Islet of Langerhans (tissue), 1 donor: Measurements from ENCODE around the gene PDE4C.

Experiments
- FAIRE-seq: peaks from one replicate; lab custom pipeline; 2011; peaks lifted over from hg19 to GRCh38; lab: Jason Lieb, UNC

Gene PDE4C

DNA sequence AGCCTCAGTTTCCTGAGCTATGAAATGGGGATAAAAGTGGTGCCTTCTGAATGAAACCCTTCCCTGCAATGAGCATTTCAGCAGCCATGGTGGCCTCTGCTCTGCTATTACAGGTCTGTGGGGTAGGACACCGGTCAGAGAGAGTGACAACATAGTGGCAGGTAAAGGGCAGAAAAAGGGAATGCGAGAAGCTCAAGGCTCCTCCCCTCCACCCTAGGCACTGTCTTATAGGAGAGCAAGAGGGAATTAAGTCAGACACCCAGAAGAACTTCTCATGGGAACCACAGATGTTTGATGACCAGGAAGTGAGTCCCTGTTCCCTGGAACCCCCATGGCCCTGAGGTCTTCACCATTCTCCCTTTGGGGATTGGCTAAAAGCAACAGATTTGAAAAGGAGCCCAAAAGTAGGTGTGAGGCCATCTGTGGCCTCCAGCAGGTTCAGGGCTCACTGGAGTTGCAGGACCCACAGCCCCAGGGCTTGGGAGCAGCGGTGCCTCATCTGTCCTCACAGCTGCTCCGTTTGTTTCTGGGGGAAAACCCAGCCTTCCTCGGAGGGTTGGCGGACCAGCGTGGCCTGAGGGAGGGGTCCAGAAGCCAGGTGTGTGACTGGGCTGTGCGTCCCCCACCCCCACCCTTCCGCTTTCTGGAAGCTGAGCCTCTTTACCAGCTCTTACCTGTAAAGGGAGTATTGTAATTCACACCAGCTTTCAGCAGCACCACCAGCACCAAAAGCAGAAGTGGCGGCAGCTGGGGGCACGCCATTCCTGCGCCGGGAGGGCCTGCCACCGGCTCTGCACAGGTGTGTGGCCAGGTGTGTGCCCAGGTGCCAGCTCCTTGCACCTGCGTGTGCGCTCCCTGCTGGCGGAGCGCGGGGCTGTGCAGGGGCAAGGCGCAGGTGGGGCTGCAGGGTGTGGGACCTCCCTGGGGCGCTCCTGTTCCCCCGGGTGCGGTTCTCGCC is 28.6 kb upstream of the PDE4C start:
- no peak for FAIRE-seq

DNA sequence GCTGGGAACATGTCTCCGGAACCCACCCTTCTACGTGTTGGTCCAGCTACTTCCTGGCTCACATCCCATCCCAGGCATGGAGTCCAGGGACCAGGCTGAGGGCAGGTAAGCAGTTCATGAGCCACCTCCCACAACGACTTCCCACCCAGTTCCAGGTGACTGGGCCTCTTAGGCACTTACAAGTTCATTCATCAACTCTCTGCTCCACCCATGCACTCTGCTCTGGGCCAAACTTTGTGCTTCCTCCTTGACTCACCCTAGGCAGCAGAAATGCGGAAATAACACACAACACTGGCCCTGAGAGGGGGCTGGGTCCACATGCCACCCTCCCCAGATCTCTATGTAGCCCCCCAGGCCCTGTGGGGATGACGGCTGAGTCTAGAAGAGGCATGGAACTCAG is 27.5 kb upstream of the PDE4C start:
- FAIRE-seq = no peak

DNA sequence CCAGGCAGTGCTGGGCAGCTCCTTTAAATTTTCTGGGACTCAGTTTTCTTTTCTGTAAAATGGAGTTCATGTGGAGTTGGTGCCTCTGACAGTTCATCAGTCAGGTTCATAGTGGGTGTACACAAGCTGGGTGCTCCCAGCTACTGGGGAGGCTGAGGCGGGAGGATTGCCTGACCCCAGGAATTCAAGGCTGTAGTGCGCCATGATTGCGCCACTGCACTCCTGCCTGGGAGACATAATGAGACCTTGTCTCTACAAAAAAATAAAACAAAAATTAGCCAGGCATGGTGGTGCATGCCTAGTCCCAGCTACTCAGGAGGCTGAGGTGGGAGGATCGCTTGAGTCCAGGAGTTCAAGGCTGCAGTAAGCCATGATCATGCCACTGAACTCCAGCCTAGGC is 26.9 kb upstream of the PDE4C start:
- FAIRE-seq = no peak

DNA sequence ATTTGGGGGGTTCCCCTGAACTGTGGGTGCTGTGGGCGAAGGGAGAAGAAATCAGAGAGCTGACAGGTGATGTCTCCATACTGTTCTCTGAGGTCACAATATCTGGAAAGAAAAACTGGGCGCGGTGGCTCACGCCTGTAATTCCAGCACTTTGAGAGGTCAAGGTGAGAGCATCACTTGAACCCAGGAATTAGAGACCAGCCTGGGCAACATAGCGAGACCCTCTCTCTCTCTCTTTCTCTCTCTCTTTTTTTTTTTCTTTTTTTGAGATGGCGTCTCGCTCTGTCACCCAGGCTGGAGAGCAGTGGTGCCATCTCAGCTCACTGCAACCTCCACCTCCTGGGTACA is 26.1 kb upstream of the PDE4C start:
- no peak for FAIRE-seq

DNA sequence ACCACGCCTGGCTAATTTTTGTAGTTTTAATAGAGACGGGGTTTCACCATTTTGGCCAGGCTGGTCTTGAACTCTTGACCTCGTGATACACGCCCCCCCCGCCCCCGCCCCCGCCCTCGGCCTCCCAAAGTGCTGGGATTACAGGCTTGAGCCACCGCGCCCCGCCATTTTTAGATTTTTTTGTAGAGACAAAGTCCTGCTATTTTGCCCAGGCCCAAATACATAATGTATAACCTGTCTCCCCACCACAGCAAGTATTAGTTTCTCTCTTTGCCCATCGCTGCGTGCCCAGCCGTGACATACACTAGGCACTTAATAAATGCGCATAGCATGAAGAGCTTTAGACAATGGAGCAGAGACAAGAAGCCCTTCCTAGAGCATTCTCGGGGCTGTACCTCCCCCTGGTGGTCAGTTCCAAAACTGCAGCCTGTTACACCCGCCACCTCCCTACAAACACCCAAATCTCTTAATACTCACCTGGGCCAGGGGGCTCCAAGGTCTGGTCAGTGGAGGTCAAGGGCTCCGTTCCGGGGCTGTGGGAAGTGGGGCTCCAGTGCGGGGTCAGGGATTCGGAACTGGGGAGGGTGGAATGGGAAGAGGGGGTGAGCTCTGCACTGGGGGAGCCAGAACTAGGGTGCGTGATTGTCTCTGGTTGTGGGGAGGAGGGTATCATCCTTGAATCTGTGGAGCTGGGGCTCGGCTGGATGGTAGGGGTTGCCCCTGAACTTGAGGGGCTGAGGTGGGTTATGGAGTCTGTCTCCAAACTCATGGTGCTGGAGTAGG is 25.5 kb upstream of the PDE4C start:
- FAIRE-seq = peak; percentile 86

DNA sequence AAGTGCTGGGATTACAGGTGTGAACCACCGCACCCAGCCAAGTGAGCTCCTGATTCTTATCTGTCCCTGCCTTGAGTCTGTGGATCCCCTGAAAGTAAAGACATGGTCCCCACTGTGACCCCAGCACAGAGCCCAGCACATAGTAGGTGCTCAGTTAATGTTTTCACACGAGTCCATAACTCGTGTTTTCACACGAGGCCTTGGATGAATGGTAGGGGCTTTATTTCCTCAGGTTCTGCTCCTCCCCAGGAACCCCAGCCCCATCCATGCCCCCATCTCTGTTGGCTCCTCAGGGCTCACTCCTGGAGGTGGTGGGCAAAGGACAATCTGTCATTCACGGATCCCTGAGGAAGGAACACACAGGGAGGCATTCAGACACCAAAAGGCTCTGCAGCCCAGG is 23.6 kb upstream of the PDE4C start:
- FAIRE-seq = no peak

DNA sequence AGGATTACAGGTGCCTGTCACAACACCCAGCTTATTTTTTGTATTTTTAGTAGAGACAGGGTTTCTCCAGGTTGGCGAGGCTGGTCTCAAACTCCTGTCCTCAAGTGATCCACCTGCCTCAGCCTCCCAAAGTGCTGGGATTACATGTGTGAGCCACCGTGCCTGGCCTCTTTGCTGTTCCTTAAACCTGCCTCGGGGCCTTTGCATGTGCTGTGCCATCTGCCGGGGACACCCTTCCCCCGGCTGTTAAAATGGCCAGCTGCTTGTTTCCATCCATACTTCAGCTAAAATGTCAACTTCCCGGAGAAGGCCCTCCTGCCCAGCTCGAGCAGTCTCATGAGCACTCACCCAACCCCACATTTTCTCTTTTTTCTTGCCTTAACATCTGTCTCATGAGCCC is 19.1 kb upstream of the PDE4C start:
- FAIRE-seq = no peak

DNA sequence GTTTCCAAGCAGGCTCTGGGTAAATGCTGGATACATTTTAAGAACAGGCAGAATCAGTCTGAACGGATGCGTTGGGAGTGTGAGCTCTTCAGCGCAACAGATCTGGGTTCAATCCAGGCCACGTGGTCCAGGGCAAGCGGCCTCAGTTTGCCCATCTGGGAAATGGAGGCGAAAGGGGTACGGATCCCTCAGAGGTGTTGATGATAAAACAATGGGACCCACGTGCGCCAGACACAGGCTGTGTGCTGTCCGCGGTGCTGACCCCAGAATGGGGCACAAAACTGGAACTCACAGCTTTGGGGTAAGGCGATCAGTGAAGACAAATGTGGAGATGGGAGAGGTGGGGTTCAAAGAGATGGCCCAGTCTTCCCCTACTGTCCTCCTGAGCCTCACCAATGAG is 13.1 kb upstream of the PDE4C start:
- FAIRE-seq = no peak

DNA sequence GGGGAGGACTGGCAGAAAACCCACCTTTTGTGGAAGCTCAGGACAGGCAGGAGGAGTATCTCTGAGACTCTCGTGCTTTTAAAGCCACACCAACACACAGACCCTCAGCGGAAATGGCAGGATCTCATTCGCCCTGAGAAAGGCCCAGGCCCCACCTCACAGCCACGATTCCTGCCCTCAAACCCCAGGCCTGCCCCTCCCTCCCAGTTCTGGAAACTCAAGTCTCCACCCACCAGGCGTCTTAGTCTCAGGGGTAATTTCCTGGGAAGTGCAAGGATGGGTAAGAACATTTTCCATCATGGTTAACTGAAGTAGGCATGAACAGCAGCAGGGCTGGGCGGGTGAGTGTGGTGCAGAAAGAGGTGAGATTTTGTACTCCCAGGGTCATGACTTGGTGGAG is 8.0 kb upstream of the PDE4C start:
- FAIRE-seq = no peak

DNA sequence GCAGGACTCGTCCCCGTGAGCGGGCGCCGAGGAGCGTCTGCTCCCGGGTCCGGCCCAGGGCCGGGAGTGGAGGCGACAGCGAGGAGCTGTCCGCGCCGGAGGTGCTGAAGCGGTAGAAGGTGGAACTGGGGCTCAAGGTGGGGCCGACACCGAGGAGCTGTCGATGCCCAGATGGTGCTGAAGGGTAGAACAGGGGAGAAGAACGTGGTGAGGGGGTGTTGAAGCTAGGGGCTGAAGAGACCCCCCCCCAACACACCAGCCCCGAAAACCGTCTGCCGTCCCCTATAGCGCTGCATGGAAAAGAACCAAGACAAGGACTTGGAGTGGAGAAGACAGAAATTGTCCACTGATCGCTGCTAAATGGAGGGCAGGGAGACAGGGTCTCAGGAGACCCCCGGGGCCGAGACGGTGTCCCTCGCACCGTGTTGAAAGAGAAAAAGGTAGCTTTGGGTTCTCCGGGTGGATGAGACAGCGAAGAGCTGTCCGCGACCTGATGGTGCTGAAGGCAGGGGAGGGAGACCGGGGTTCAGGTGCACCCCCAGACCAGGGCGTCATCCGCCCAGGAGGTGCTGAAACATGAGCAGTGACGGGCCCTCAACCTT is 7.1 kb upstream of the PDE4C start:
- FAIRE-seq = no peak

DNA sequence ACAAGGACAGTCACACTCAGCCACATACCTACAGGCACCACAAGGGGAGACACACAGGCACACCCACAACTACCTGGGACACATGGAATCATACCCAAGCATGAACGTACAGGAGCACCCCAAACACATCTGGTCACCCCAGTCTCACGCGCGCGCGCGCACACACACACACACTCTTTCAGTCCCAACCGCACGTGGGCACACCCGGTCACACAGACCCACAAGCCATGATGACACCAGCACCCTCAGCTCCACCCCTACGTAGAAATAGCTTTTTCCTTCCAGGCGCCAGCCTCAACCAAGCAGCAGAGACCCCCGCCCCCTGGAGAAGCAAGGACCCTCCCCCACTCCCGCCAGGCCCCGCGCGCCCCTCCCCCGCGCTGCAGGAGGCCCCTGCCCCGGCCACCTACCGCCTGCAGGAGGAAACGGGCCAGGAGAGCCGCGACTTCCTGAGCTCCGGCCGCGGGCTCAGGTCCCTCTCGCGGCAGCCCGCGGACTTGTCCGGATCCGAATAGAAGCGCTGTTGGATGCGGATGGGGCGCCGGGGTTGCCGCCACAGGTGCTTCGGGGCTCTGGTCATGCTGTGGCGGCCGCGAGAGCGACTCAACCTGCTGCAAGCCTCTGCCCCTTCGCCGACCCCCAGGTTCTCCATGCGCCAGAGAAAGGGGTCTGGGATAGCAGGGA is 6.4 kb upstream of the PDE4C start:
- FAIRE-seq = no peak

DNA sequence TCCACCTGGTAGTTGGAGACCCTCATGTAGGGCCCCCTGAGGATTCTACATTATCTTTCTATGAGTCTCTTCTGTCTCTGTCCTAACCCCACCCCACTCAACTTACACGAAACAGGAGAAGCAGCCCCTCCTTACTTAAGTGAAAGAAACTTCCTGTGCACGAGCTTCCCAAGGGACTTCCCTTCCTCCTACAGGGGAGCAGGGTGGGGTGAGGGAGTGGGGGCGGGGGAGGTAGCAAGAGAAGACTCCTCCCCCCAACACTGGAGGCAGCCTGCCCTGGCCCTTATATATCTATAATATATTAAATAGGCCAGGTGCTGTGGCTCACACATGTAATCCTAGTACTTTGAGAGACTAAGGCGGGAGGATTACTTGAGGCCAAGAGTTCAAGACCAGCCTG is 5.5 kb upstream of the PDE4C start:
- no peak for FAIRE-seq

DNA sequence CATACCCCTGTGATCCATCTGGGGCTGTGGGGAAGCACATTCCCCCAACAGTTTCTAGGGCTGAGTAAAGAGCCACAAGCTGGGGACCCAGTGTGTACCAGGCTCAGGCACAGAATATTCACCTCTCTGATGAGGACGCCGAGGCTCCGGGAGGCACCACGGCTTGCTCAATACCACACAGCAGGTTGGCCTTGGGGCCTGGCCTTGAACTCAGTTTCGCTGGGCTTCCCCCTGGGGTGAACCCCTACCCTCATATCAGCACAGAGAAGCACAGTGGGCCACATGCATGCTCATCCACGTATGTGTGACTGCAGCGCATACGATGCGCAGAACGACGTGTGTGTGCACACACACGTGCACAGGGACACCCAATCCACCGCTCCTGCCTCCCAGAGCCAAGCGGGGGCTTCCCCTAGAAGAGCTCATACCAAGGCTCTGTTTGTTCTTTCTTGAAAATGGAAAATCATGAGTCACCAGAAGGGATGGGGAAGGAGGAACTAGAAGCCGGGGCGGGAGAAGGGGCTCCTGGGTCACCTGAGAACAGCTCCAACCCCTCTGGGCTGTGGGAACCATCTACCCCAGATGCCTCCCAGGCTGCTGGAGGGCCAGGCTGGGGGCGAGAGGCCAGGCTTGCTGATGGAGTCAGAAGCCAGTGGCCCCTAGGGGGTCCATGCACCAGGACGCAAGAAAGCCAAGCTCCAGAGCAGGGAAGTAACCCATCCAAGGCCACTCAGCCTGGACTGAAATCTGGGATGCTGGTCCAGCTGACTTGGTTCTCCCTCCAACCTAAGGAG is 4.9 kb upstream of the PDE4C start:
- no peak for FAIRE-seq

DNA sequence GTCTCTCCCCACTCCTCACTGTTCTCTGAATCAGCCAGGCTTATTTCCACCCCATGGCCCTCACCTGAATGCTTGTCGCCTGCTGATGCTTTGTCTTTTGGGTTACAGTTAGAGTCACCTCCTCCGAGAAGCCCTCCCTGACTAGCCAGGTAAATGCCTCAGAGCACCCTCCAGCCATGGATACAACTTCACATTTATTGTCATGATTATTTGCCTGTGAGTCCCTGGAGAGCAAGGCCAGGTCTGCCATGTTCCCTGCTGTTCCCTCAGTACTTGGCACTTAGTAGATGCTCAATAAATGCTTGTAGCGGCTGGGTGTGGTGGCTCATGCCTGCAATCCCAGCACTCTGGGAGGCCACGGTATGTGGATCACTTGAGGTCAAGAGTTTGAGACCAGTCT is 3.7 kb upstream of the PDE4C start:
- FAIRE-seq = no peak

DNA sequence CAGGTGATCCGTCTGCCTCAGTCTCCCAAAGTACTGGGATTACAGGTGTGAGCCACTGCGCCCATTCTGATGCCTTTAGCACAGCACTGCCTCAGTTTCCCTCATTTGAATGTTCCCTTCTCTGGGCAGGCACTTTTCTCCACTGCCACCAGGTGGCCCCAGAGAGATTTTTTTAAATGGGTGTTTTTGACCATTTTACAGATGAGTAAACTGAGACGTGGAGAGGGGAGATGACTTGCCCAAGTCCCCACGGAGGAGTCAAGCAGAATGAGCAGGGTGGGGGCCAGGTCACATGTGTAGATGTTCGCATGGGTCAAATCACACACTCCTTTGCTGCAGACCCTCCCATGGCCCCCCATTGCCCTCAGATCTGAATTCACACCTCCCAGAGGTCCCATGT is 3.2 kb upstream of the PDE4C start:
- no peak for FAIRE-seq

DNA sequence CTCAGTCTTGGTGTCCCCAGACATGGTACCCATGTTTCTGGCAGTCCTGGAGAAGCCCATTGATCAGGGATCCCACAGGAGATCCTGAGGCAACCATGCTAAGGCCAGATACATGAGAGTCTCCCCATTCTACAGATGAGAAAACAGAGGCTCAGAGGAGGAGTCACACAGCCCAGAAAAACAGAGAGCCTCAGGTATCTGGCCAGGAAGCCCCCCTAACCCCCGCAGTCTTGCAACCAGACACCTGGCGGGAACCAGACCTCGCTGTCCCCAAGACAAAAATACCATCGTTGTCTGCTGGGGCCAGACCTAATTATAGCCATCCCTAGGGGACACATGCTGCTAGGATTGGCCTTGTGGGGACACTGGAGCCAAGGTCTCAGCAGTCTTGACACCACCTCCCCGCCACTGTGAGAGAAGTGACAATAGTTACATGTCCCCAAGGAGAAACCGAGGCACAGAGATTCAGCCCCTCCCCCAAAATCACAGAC is 1.6 kb upstream of the PDE4C start:
- no peak for FAIRE-seq

DNA sequence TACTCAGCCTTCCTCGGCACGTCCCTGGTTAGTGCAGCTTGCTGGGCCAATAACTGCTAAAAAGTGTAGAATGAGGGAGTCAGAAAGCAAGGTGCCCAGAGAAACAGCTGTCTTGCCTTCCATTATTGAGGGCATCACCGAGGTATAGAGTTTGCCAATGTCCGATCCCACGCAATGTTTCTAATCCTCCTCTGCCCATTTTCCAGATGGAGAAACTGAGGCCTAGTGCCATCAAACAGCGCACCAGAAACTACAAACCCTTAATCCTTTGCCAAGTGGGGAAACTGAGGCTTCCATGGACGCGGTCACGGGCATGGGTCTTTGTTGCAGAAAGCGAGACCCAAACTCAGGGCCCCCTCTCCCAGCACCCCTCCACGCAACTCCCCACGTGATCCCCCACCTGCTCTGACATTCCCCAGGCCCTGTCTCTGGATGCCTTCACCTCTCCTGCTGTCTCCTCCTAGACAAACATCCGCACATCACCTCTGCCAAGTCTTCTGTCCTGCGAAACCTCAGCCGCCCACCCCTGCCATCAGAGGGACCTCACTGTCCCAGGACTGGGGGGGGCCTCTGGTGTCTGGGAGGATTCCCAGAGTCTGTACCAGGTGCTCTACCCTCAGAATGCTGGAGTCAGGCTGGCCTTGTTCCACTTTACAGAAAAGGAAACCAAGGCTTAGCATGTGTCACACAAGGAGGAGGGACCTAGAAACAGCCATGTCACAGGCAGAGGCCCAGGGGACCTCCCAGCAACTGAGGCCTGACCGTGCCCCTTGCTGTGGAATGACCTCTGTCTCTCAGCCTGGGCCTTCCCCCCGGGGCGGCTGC is 930 bp upstream of the PDE4C start:
- no peak for FAIRE-seq

DNA sequence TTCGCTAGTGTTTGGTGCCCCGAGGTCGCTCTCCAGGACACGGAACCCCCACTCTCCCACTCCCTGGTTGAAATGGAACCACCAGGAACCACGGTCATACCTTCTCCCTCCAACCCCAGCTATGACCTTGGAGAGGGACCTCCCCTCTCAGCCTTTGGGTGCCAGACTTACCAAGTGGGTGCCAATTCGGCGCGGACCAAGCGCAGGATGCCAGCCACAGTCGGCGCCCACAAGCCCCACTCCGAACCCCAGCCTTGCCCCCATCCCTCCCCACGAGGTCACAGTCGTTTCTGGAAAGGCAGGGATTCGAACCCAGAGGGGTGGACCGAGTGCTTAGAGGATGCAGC is 910 bp downstream of the PDE4C start:
- no peak for FAIRE-seq

DNA sequence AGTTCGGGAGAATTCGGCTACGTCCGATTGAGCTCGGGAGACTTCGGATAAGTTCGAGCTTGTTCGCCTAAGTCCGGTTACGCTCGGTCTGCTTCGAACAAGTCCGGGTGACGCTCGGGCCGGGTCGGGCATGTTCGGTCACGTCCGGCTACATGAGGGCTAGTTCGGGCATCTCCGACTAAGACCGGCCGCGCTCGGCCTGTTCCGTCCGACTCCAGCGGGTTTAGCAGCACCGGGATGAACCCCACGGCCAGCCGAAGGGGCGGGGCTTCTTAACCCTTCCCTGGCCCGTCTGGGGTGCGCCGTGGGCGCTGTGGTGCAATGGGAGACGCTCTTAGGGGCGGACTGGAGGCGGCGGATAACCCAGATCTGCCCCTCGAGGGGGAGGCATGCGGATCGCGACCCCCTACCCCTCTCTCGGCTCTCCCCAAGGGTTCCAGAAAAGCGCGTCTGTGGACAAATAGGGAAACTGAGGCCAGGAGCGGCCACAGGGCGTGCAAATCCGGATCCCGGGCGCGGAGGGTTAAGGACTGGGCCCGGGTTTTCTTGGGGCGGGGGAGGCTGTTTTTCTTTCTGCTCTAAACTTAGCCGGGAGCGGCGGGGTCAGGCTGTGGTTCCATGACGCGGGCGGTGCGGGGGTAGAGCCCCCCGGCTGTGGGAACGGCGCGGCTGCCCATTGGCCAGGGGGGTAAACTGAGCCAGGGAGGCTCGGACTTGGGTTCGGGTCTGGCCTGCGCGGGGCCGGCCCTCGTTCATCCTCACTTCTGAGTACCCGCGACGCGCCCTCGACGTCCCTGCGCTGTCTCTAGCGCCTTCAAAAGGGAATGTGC is 1.5 kb downstream of the PDE4C start:
- peak; percentile 99 for FAIRE-seq
